GM12878 (cell line): ENCODE measurements around the gene CFHR3. TPM values are rescaled to one million over a fixed set of nuclear protein-coding genes. Genes with fewer than 3 reads are reported as not detected.
"Not testable (repeated sequence)": the region's sequence is repeated elsewhere in the genome, so short reads cannot be mapped to it uniquely, and the experiment has no call there.

ENCODE experiments used
- ATAC-seq: fragments of 200-7000 bp; cut with Tn5 transposase; 3 replicates; pipeline ENCODE4 v1.9.1; 2020; ENCODE audit warnings: mild to moderate bottlenecking, moderate library complexity
- BruUV-seq: library from RNA; stranded (reverse); fragments of 400-500 nt; replicated peaks from 2 replicates; lab custom pipeline; 2021; lab: Mats Ljungman, UMichigan
- CTCF ChIA-PET: fragments of 300-600 bp; sonication (Branson Sonifier 250); formaldehyde crosslinking; extraction: SDS; loops from one replicate; lab custom pipeline; 2021; ENCODE audit warnings: inconsistent platforms; lab: Yijun Ruan, JAX
- POLR2A ChIA-PET: fragments of 350-600 bp; formaldehyde crosslinking; extraction: SDS; loops from one replicate; lab custom pipeline; 2021; ENCODE audit warnings: inconsistent platforms; lab: Charles Lee
- RAD21 ChIA-PET: fragments of 300-600 bp; sonication (Branson Sonifier 250); formaldehyde crosslinking; loops from one replicate; lab custom pipeline; 2023; ENCODE audit warnings: antibody characterized with exemption; ENCODE audit not compliant: unreplicated experiment; lab: Charles Lee
- SMC1A ChIA-PET: fragments of 300-600 bp; sonication (Branson Sonifier 250); formaldehyde crosslinking; loops from one replicate; lab custom pipeline; 2023; ENCODE audit not compliant: unreplicated experiment, uncharacterized antibody; lab: Charles Lee
- DNase-seq: peaks from one replicate; pipeline ENCODE4 v3.0.0-alpha.2; 2011; ENCODE audit warnings: low read depth, low spot score
- FAIRE-seq: peaks from 3 replicates; lab custom pipeline; 2011; peaks lifted over from hg19 to GRCh38; lab: Jason Lieb, UNC
- H2AFZ ChIP-seq: 2 replicates; pipeline ENCODE4 v1.6.0; 2011; ENCODE audit warnings: low read depth, low read length, control low read depth; ENCODE audit not compliant: control insufficient read depth
- H3K27ac ChIP-seq: 2 replicates; pipeline ENCODE4 v1.5.1; 2011; ENCODE audit warnings: control low read depth; ENCODE audit not compliant: control insufficient read depth, insufficient read depth
- H3K27me3 ChIP-seq, 2 experiments: replicated peaks in 1 of 2; 2 replicates each; pipeline versions ENCODE4 v1.6.0 to v1.6.1; 2011; ENCODE audit warnings: low read length in 1 of 2; ENCODE audit not compliant: control insufficient read depth in 2 of 2, insufficient read depth in 2 of 2
- H3K36me3 ChIP-seq, 2 experiments: 2 replicates each; pipeline ENCODE4 v1.5.1; 2011; ENCODE audit warnings: low read length in 1 of 2; ENCODE audit not compliant: control insufficient read depth in 2 of 2, insufficient read depth in 2 of 2
- H3K4me1 ChIP-seq: 2 replicates; pipeline ENCODE4 v1.6.1; 2011; ENCODE audit warnings: mild to moderate bottlenecking, low read length, moderate library complexity, mixed read lengths; ENCODE audit not compliant: control insufficient read depth, insufficient read depth
- H3K4me2 ChIP-seq: 2 replicates; pipeline ENCODE4 v1.6.0; 2011; ENCODE audit warnings: control low read depth; ENCODE audit not compliant: control insufficient read depth, insufficient read depth
- H3K4me3 ChIP-seq: fragments of 200-600 bp; sonication (generic); 2 replicates; pipeline ENCODE4 v1.5.1; 2016
- H3K79me2 ChIP-seq: 2 replicates; pipeline ENCODE4 v1.6.0; 2011; ENCODE audit warnings: low read length; ENCODE audit not compliant: control insufficient read depth, insufficient read depth
- H3K9ac ChIP-seq: 2 replicates; pipeline ENCODE4 v1.8.0; 2011; ENCODE audit warnings: low read length, control low read depth, mixed read lengths; ENCODE audit not compliant: control insufficient read depth, insufficient read depth
- H3K9me3 ChIP-seq: replicated peaks from 3 replicates; pipeline ENCODE4 v1.5.1; 2011; ENCODE audit warnings: mild to moderate bottlenecking, low read length; ENCODE audit not compliant: control insufficient read depth, insufficient read depth
- H4K20me1 ChIP-seq: 2 replicates; pipeline ENCODE4 v1.6.0; 2011; ENCODE audit not compliant: control insufficient read depth, insufficient read depth
- ASH2L ChIP-seq: fragments of 300-600, 200-600 bp; sonication (generic); IDR thresholded peaks from 2 replicates; pipeline ENCODE4 v1.6.1; 2017; ENCODE audit warnings: low read depth, mild to moderate bottlenecking, borderline replicate concordance
- E4F1 ChIP-seq: fragments of 450-650 bp; IDR thresholded peaks from 2 replicates; pipeline ENCODE4 v1.6.1; 2018; ENCODE audit warnings: borderline replicate concordance, mild to moderate bottlenecking; ENCODE audit not compliant: partially characterized antibody
- MXI1 ChIP-seq: fragments of 150-350 bp; IDR thresholded peaks from 2 replicates; pipeline ENCODE4 v1.6.1; 2011; ENCODE audit warnings: low read depth, mild to moderate bottlenecking, inconsistent platforms, low read length, improper control_type of control experiment
- MYC ChIP-seq: IDR thresholded peaks from 2 replicates; pipeline ENCODE4 v1.6.1; 2011; ENCODE audit warnings: mild to moderate bottlenecking, low read length, moderate library complexity, inconsistent platforms; ENCODE audit not compliant: insufficient read depth, insufficient replicate concordance, insufficient read length, severe bottlenecking
- NBN ChIP-seq: fragments of 450-650 bp; IDR thresholded peaks from 2 replicates; pipeline ENCODE4 v1.6.1; 2016
- SMARCA5 ChIP-seq: fragments of 450-650 bp; IDR thresholded peaks from 2 replicates; pipeline ENCODE4 v1.6.1; 2017; ENCODE audit warnings: mild to moderate bottlenecking
- TAF1 ChIP-seq: IDR thresholded peaks from 2 replicates; pipeline ENCODE4 v1.6.1; 2011; ENCODE audit warnings: mild to moderate bottlenecking, low read depth, low read length, borderline replicate concordance
- USF1 ChIP-seq: IDR thresholded peaks from 2 replicates; pipeline ENCODE4 v1.6.1; 2011; ENCODE audit warnings: borderline replicate concordance, low read depth, mild to moderate bottlenecking, moderate library complexity, mixed read lengths, low read length; ENCODE audit not compliant: insufficient read depth; ENCODE audit errors: extremely low read length
- ZNF592 ChIP-seq: fragments of 450-650 bp; IDR thresholded peaks from 2 replicates; pipeline ENCODE4 v1.6.1; 2017; ENCODE audit warnings: mild to moderate bottlenecking, moderate library complexity
- ZNF622 ChIP-seq: fragments of 450-650 bp; IDR thresholded peaks from 2 replicates; pipeline ENCODE4 v1.6.1; 2017; ENCODE audit warnings: mild to moderate bottlenecking, inconsistent platforms
- WGBS: methylation state at CpG from one replicate; pipeline ENCODE4 v1.1.6; 2016; ENCODE audit warnings: low lambda C conversion rate; ENCODE audit not compliant: insufficient replicate concordance, insufficient coverage; ENCODE audit errors: missing lambda C conversion rate; 5-methylcytosine and 5-hydroxymethylcytosine counted together
- in situ Hi-C: fragments of 300-500 bp; cut with MboI; formaldehyde crosslinking; loops from 9 replicates; pipeline ENCODE4 v1.14.3; 2018; ENCODE audit warnings: mixed read lengths
- intact Hi-C: fragments of 100-400 bp; cut with micrococcal nuclease; formaldehyde crosslinking; loops from one replicate; pipeline ENCODE4 v1.14.2; 2022; ENCODE audit not compliant: unreplicated experiment
- polyA plus RNA-seq, 11 experiments: library from polyadenylated mRNA; depleted of rRNA in 4 of 11; unstranded in 6 of 11; stranded (reverse) in 5 of 11; fragments of >200 nt; fragmentation: Nextera tagmentation in 4 of 11; fragmentation: Illumina TruSeq in 1 of 11; extraction: Ambion mirVana in 4 of 11; extraction: Trizol in 1 of 11; gene quantifications; 1 replicate in 1 of 11; 2 replicates in 10 of 11; pipeline versions ENCODE4 v1.2.1 to v1.2.3, GENCODE V29; 2011 to 2016; ENCODE audit warnings: inconsistent platforms in 2 of 11, missing spikeins in 2 of 11, low read depth in 1 of 11
- total RNA-seq, 4 experiments: library from RNA; depleted of rRNA in 3 of 4; stranded (reverse); fragments of >200 nt in 3 of 4; fragmentation: Illumina TruSeq in 1 of 4; extraction: Trizol in 1 of 4; gene quantifications; 2 replicates each; pipeline versions ENCODE4 v1.2.1 to v1.2.3, GENCODE V29; 2013 to 2021

Gene CFHR3
- total and polyA plus RNA-seq, 10 of the 15 experiments (the other 5 are each of a cell fraction or from before 2014, with no cell fraction given), result 0.17 TPM; not detected in 9

GRCh38 chr1:196794103-196794502 lies 19.5 kb downstream of the CFHR3 start:
- H3K4me3 ChIP-seq, H2AFZ ChIP-seq, RAD21 ChIA-PET, H4K20me1 ChIP-seq, H3K4me2 ChIP-seq, H3K4me1 ChIP-seq, H3K27ac ChIP-seq, in situ Hi-C loops, POLR2A ChIA-PET, FAIRE-seq, H3K36me3 ChIP-seq, H3K27me3 ChIP-seq, CTCF ChIA-PET, intact Hi-C loops, ATAC-seq, BruUV-seq, H3K9me3 ChIP-seq, SMC1A ChIA-PET, DNase-seq, H3K9ac ChIP-seq, H3K79me2 ChIP-seq: not testable (repeated sequence)
- WGBS, result 8% methylated on average over 4 of the region's 4 CpGs

GRCh38 chr1:196797891-196798290 lies 23.3 kb downstream of the CFHR3 start:
- RAD21 ChIA-PET, result no interaction called here
- ATAC-seq, result no peak
- POLR2A ChIA-PET, result no interaction called here
- TF ChIP-seq E4F1, result no peak
- TF ChIP-seq USF1, result no peak
- TF ChIP-seq ZNF592, result no peak
- no peak for TF ChIP-seq TAF1
- no peak for TF ChIP-seq SMARCA5
- no peak for TF ChIP-seq MXI1
- TF ChIP-seq MYC, result no peak
- TF ChIP-seq ZNF622, result no peak
- TF ChIP-seq ASH2L, result no peak
- no peak for TF ChIP-seq NBN

More at GRCh38 chr1:196797891-196798290, 23.3 kb downstream of the CFHR3 start:
- Histone ChIP-seq H3K4me2 (no peak overlapping the region), H3K79me2 (no peaks in the 10 kb centered on the region), H3K27ac (no peak overlapping the region), H3K27me3 (no peaks in the 10 kb centered on the region), H4K20me1 (no peaks in the 10 kb centered on the region), H3K4me3 (no peak overlapping the region), H3K9ac (no peak overlapping the region), H3K36me3 (no peaks in the 10 kb centered on the region), H3K9me3 (no peaks in the 10 kb centered on the region), H2AFZ (no peak overlapping the region), H3K4me1 (no peaks in the 10 kb centered on the region)
- no TSS peak for BruUV-seq
- DNase-seq (no peak), FAIRE-seq (no peak)
- intact Hi-C loops, result no loop called here
- CTCF ChIA-PET, result no interaction called here
- SMC1A ChIA-PET, result no interaction called here
- 0% methylated on average over 2 of the region's 2 CpGs for WGBS
- in situ Hi-C loops, result no loop called here
